Pancreas (tissue), 10 donors: Measurements from ENCODE around the gene HEPHL1. TPM values are rescaled to one million over a fixed set of nuclear protein-coding genes. Genes with fewer than 3 reads are reported as not detected.

Experiments
- ATAC-seq, 4 donors: fragments of 200-7000 bp; cut with Tn5 transposase; one replicate each; pipeline versions ENCODE4 v1.8.0 to v1.9.1; 2020; ENCODE audit warnings: mild to moderate bottlenecking in 4 of 4, moderate library complexity in 4 of 4
- DNase-seq, 6 donors: peaks; one replicate each; pipeline ENCODE4 v3.0.0-alpha.2; 2020
- FAIRE-seq: peaks from 2 replicates; lab custom pipeline; 2012; peaks lifted over from hg19 to GRCh38; lab: Jason Lieb, UNC
- H3K27ac ChIP-seq, 4 donors: fragments of 200-600 bp; sonication (generic); 1 replicate in 3 of 4; 2 replicates in 1 of 4; pipeline versions ENCODE4 v1.5.0 to v1.8.0; 2020
- H3K27me3 ChIP-seq, 4 donors: fragments of 200-600 bp; one replicate each; pipeline ENCODE4 v1.8.0; 2021
- H3K36me3 ChIP-seq, 3 donors: fragments of 200-600 bp; sonication (generic) in 1 of 3; one replicate each; pipeline versions ENCODE4 v1.5.0 to v1.8.0; 2020 to 2021
- H3K4me1 ChIP-seq, 3 donors: fragments of 200-600 bp; one replicate each; pipeline ENCODE4 v1.8.0; 2021
- H3K4me3 ChIP-seq, 4 donors: fragments of 200-600 bp; sonication (generic) in 2 of 4; one replicate each; pipeline versions ENCODE4 v1.5.0 to v1.8.0; 2020 to 2021
- H3K9me3 ChIP-seq, 4 donors: fragments of 200-600 bp; one replicate each; pipeline ENCODE4 v1.8.0; 2021
- CTCF ChIP-seq, 4 donors: fragments of 200-600 bp; sonication (generic) in 3 of 4; IDR thresholded peaks; one replicate each; pipeline versions ENCODE4 v1.5.0 to v1.8.0; 2021; ENCODE audit warnings: antibody characterized with exemption in 4 of 4
- WGBS, 2 donors: extraction: QIAGEN DNeasy Blood & Tissue Kit; methylation state at CpG; one replicate each; pipeline ENCODE4 v1.1.7; 2013; 5-methylcytosine and 5-hydroxymethylcytosine counted together
- intact Hi-C, 3 donors: fragments of 100-400 bp; cut with DNase I; formaldehyde crosslinking; loops; one replicate each; pipeline versions ENCODE4 v1.11.1 to v1.14.2; 2022
- polyA plus RNA-seq, 2 donors: library from polyadenylated mRNA; stranded (reverse); fragments of 200-250 nt; gene quantifications; one replicate each; pipeline ENCODE4 v1.2.3, GENCODE V29; 2013
- total RNA-seq, 6 donors: library from RNA; stranded (reverse); fragmentation: NEBNext Ultra II Directional in 4 of 6; extraction: Animal tissue kit (Norgen Biotek cat#: 25700) in 4 of 6; gene quantifications; one replicate each; pipeline versions ENCODE4 v1.2.1 to v1.2.4, GENCODE V29; 2021 to 2023
- donor health status: healthy with polysubstance abuse.
- donor health status: DM: no; HTN: no; CAD: no; lungs with moderate emphysema.
- donor health status: DM: no; HTN: no; CAD: no.
- donor health status: control.
- donor health status: control.
- donor health status: Bipolar disorder and iron deficiency.
- donor health status: DM: yes; HTN: yes; CAD: no.
- donor health status: DM: no; HTN: no; CAD: no.
- donor health status: DM: no; HTN: no; CAD: no.
- donor health status: DM: yes; HTN: yes; CAD: no.

Gene HEPHL1
- total and polyA plus RNA-seq, 8 donors, result not detected

GRCh38 chr11:94018721-94019120 lies 2.4 kb upstream of the HEPHL1 start:
- Histone ChIP-seq H3K36me3 (no peaks in the 10 kb centered on the region), H3K27ac (no peak overlapping the region), H3K4me3 (no peak overlapping the region), H3K9me3 (no peaks in the 10 kb centered on the region), H3K4me1 (no peaks in the 10 kb centered on the region), H3K27me3 (no peaks in the 10 kb centered on the region)
- ATAC-seq (no peak), DNase-seq (no peak), FAIRE-seq (no peak)
- TF ChIP-seq CTCF (IDR thresholded peaks at IDR 0.05), result no peak
- 69 to 76% methylated on average over 4 of the region's 4 CpGs for WGBS, 2 donors
- intact Hi-C loops, result no loop called here

GRCh38 chr11:94023856-94024255 lies 2.7 kb downstream of the HEPHL1 start:
- FAIRE-seq (no peak), DNase-seq (no peak), ATAC-seq (no peak)
- intact Hi-C loops, result no loop called here
- Histone ChIP-seq H3K4me3 (no peak overlapping the region), H3K4me1 (no peaks in the 10 kb centered on the region), H3K27ac (no peak overlapping the region), H3K27me3 (no peaks in the 10 kb centered on the region), H3K9me3 (no peaks in the 10 kb centered on the region), H3K36me3 (no peaks in the 10 kb centered on the region)
- no peak for TF ChIP-seq CTCF (IDR thresholded peaks at IDR 0.05)
- WGBS, 2 donors, result 46 to 53% methylated on average over 2 of the region's 2 CpGs

GRCh38 chr11:94024547-94024946 lies 3.4 kb downstream of the HEPHL1 start:
- Histone ChIP-seq H3K4me3 (no peak overlapping the region), H3K27ac (no peak overlapping the region), H3K27me3 (no peaks in the 10 kb centered on the region), H3K4me1 (no peaks in the 10 kb centered on the region), H3K36me3 (no peaks in the 10 kb centered on the region), H3K9me3 (no peaks in the 10 kb centered on the region)
- intact Hi-C loops, result no loop called here
- WGBS, 2 donors, result 31 to 35% methylated on average over 2 of the region's 2 CpGs
- no peak for DNase-seq
- no peak for FAIRE-seq
- TF ChIP-seq CTCF (IDR thresholded peaks at IDR 0.05), result no peak
- ATAC-seq, result no peak

- Histone ChIP-seq H3K4me1 (no peaks in the 10 kb centered on the region), H3K4me3 (no peak overlapping the region), H3K27ac (no peak overlapping the region), H3K36me3 (no peaks in the 10 kb centered on the region), H3K27me3 (no peaks in the 10 kb centered on the region), H3K9me3 (no peaks in the 10 kb centered on the region)
- no peak for DNase-seq
- no peak for ATAC-seq
- intact Hi-C loops, result no loop called here
- 49 to 72% methylated on average over 2 of the region's 2 CpGs for WGBS, 2 donors
- TF ChIP-seq CTCF (IDR thresholded peaks at IDR 0.05), result no peak
- no peak for FAIRE-seq
These were observed 4.7 kb downstream of the HEPHL1 start for GRCh38 chr11:94025690-94026394.

- Histone ChIP-seq H3K9me3 (no peaks in the 10 kb centered on the region), H3K27ac (no peak overlapping the region), H3K27me3 (no peaks in the 10 kb centered on the region), H3K4me1 (no peaks in the 10 kb centered on the region), H3K36me3 (no peaks in the 10 kb centered on the region), H3K4me3 (no peak overlapping the region)
- FAIRE-seq (no peak), DNase-seq (no peak), ATAC-seq (no peak)
- WGBS, 2 donors, result 81 to 84% methylated on average over 5 of the region's 5 CpGs
- TF ChIP-seq CTCF (IDR thresholded peaks at IDR 0.05), result no peak
- intact Hi-C loops, result no loop called here
These were observed 6.1 kb downstream of the HEPHL1 start for GRCh38 chr11:94027210-94027609.
